ENCODE data around the gene OSBP.

GRCh38 chr11:59607703-59608454, 7.7 kb downstream of the OSBP start:
- no peak for TF ChIP-seq CTCF (IDR thresholded peaks at IDR 0.05; ENCODE audit: borderline replicate concordance, extremely low read depth, low read length, poor library complexity, severe bottlenecking)
- no peak for TF ChIP-seq EZH2 (IDR thresholded peaks at IDR 0.05; ENCODE audit: borderline replicate concordance, low read depth, low read length, severe bottlenecking)

Data from DND-41 (cell line).